Measurements from ENCODE around the gene TICRR. TPM values are rescaled to one million over a fixed set of nuclear protein-coding genes. Genes with fewer than 3 reads are reported as not detected.

The TICRR gene
- polyA plus RNA-seq, 4 donors = 7.2 to 12.8 (median 9.5) TPM

DNA sequence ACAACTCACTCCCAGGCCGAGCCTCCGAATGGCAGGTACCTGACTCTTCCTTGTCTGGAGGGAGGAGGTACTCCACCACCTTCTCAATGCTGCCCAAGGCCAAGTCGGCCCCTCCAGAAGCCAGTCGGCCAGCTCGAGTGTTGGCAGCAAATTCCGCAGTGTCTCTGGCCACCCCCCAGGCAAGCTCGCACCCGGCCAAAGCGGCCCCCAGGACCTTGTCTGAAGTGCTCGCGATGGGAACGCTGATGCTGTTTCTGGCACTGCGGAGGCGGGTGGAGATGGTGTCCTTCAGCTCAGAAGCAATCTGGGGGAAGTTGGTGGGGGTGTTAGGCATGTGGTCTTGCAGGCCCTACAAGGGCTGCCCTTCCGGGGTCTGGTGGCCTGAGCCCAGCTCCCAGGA lies 94.7 kb downstream of the TICRR start:
- no peak for DNase-seq (ENCODE audit: low read depth in 4 of 4, low spot score in 3 of 4)

GRCh38 chr15:89670971-89671560 lies 95.8 kb downstream of the TICRR start:
- DNase-seq (ENCODE audit: low read depth in 4 of 4, low spot score in 3 of 4) = no peak

DNA sequence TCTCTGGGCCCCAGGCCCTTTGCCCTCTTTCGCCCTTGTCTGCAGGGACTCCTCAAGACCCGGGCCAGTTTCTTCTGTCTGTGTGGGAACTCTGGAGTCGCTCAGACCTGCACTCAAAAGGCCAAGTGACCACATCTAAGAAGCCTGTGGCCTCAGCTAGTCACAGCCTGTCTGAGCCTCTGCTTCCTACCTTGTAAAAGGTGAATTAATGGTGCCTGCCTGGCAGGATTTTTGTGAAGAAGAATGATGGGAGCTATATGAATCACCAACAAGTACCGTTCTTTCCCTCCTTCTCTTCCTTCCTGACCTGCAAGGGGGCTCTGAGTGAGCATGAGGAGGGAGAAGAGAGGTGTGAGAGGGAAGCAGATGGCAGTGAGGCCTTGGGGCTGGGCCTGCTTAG lies 96.4 kb downstream of the TICRR start:
- DNase-seq (ENCODE audit: low read depth in 4 of 4, low spot score in 3 of 4) = no peak

DNA sequence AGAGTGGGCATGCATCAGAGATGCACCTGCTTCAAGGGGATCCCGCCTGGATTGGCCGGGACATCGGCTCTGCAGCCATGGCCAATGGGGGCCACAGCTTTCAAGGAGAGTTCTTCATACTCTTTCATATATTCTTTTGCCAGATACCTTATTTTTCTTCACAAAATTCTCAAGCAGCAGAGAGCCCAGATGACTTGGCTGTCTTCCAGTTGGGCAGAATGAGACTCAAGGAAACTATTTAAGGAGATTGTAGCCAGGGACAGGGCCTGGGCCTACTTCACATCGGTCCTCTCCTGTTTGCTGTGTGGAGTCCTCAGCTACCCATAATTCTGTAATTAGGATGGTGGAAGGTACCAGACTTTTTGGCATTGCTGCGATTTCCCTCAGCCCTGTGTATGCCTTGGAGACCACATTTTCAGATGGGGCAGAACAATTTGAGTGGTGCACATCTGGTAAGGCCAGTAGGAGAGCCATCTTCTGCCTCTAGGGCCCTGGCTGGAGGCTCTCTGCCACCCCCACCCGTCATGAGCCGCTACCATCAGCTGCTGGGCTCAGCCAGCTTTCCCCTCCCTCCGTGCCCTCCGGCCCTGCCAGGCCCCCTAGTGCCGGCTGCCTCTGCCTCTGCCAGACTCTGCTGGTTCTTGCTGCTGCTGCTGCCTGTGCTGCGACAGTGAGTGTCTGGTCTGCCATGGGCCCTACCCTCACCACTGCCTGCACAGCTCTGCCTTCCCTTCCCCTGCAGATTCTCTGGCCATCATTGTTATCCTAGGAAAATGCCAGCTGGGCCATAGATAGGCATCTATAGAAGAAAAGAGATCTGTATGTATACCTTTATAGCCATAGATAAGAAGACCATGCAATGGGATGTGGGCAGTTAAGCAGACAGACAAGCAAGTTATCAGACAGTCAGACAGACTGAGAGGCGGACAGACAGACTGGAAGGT lies 97.2 kb downstream of the TICRR start:
- no peak for DNase-seq (ENCODE audit: low read depth in 4 of 4, low spot score in 3 of 4)

GRCh38 chr15:89673165-89673512 lies 97.9 kb downstream of the TICRR start:
- DNase-seq (ENCODE audit: low read depth in 4 of 4, low spot score in 3 of 4) = no peak

GRCh38 chr15:89674526-89674925 lies 99.3 kb downstream of the TICRR start:
- no peak for DNase-seq (ENCODE audit: low read depth in 4 of 4, low spot score in 3 of 4)

- no peak for DNase-seq (ENCODE audit: low read depth in 4 of 4, low spot score in 3 of 4)
These were observed 100.3 kb downstream of the TICRR start for GRCh38 chr15:89675606-89676005.

- no peak for DNase-seq (ENCODE audit: low read depth in 4 of 4, low spot score in 3 of 4)
These were observed 102.1 kb downstream of the TICRR start for GRCh38 chr15:89677381-89677780.

Other genes with a start within 250 kb of the TICRR start
- gene POLG, start 240.6 kb upstream of the TICRR start, polyA plus RNA-seq (ENCODE audit: insufficient read length in 4 of 4) = 10 to 100 TPM; 40.1 to 58.0 (median 49.5) TPM
- gene RHCG, start 78.9 kb upstream of the TICRR start, polyA plus RNA-seq (ENCODE audit: insufficient read length in 4 of 4) = 1 to 10 TPM in 3 of 4 donors, under 1 TPM in 1; 0.16 to 2.6 (median 2.2) TPM
- 10 to 100 TPM in 2 of 4 donors, 1 to 10 TPM in 2; 9.2 to 16.1 (median 11.7) TPM for gene KIF7, start 80.0 kb downstream of the TICRR start, polyA plus RNA-seq (ENCODE audit: insufficient read length in 4 of 4)
- gene PLIN1, start 103.9 kb downstream of the TICRR start, polyA plus RNA-seq (ENCODE audit: insufficient read length in 4 of 4) = 1 to 10 TPM in 3 of 4 donors, under 1 TPM in 1; 0.95 to 1.9 (median 1.2) TPM
- 10 to 100 TPM; 15.9 to 20.9 (median 19.2) TPM for gene PEX11A, start 115.3 kb downstream of the TICRR start, polyA plus RNA-seq (ENCODE audit: insufficient read length in 4 of 4)
- 1 to 10 TPM in 3 of 4 donors, under 1 TPM in 1; 0.38 to 3.0 (median 2.3) TPM for gene WDR93, start 115.3 kb downstream of the TICRR start, polyA plus RNA-seq (ENCODE audit: insufficient read length in 4 of 4)
- gene MESP1, start 175.8 kb downstream of the TICRR start, polyA plus RNA-seq (ENCODE audit: insufficient read length in 4 of 4) = 1 to 10 TPM in 3 of 4 donors, under 1 TPM in 1; 0.95 to 1.3 (median 1.1) TPM
- under 1 TPM; 0.24 to 0.96 (median 0.36) TPM for gene MESP2, start 200.9 kb downstream of the TICRR start, polyA plus RNA-seq (ENCODE audit: insufficient read length in 4 of 4)
- 100 to 1,000 TPM in 1 of 4 donors, 10 to 100 TPM in 3; 44.0 to 113 (median 70.0) TPM for gene ANPEP, start 239.4 kb downstream of the TICRR start, polyA plus RNA-seq (ENCODE audit: insufficient read length in 4 of 4)